Heart left ventricle (tissue), 13 donors: Measurements from ENCODE around the gene PUM1.

Experiments
- CTCF ChIP-seq, 12 donors: fragments of 200-600 bp; sonication (generic) in 4 of 12; IDR thresholded peaks; one replicate each; pipeline versions ENCODE4 v1.5.0 to v1.8.0; 2018 to 2022; ENCODE audit warnings: antibody characterized with exemption in 12 of 12, mild to moderate bottlenecking in 5 of 12
- POLR2A ChIP-seq, 2 donors: fragments of 450-650 bp; IDR thresholded peaks; one replicate each; pipeline ENCODE4 v1.6.1; 2017; ENCODE audit warnings: antibody characterized with exemption in 2 of 2, mild to moderate bottlenecking in 2 of 2, moderate library complexity in 2 of 2
- donor health status: ischemic (EF 13 %, LVEDD 7.1; RV severe dilation, severe dysfunction).
- donor health status: DM: no; HTN: yes; CAD: no.
- donor health status: DM: no; HTN: no; CAD: no.
- donor health status: ischemic (EF 25% LVEDD 6.9; RV normal size, moderate dysfunction).
- donor health status: ischemic (EF 25% LVEDD 5.7; RV mildly dilated, moderate dysfunction).
- donor health status: ischemic (EF 35%, LVEDD 5.7; RV mildly dilated, moderate dysfunction).
- donor health status: nonischemic (EF 11% LVEDD 7.7; RV severe dilation, severe dysfunction).
- donor health status: DM: yes; HTN: yes; CAD: no.
- donor health status: PGD.
- donor health status: ischemic (EF 29% LVEDD 5.4; RV normal size, mild dysfunction).
- donor health status: nonischemic (EF 23%, LVEDD 6.1; RV moderate dilation, normal function).

- no peak for TF ChIP-seq CTCF (IDR thresholded peaks at IDR 0.05)
- no peak for TF ChIP-seq POLR2A (IDR thresholded peaks at IDR 0.05)
These were observed 128.9 kb downstream of the PUM1 start for GRCh38 chr1:30936541-30937171.
